ENCODE results near the gene S100A12. TPM values are rescaled to one million over a fixed set of nuclear protein-coding genes. Genes with fewer than 3 reads are reported as not detected.

Gene S100A12
- total and polyA plus RNA-seq, 9 of the 15 experiments (the other 6 are each of a cell fraction or from before 2014, with no cell fraction given) = not detected

GRCh38 chr1:153367090-153367489 is 8.3 kb downstream of the S100A12 start:
- no peaks in the 10 kb centered on the region for H4K20me1 ChIP-seq (replicated peaks; ENCODE audit: control insufficient read depth, insufficient read depth, low read length)
- no peaks in the 10 kb centered on the region for H3K36me3 ChIP-seq (ENCODE audit: control insufficient read depth, insufficient read depth, low read length)
- no peak overlapping the region for H3K9ac ChIP-seq (ENCODE audit: insufficient read depth in 1 of 2, low read depth in 2 of 2, low read length in 2 of 2)
- H3K27me3 ChIP-seq (ENCODE audit: control insufficient read depth in 2 of 2, insufficient read depth in 2 of 2, low read length in 2 of 2) = peaks cover 3 to 34% of the 10 kb centered on the region in 2 experiments; a peak in 3 of 5 replicates
- no peak overlapping the region for H3K4me3 ChIP-seq
- ChIA-PET CTCF (ENCODE audit: low intra/inter-chr PET ratio) (no interaction called here), POLR2A (interaction anchor here (1.3 kb wide), 1 partner anchor 10 kb away, joined by 4 read pairs; the partner anchor contains the start of gene S100A9)
- FAIRE-seq = no peak
- in situ Hi-C loops (cut with MboI) = no loop called here
- 0% methylated on average over 1 of the region's 2 CpGs for WGBS (ENCODE audit: insufficient coverage, low coverage, missing lambda C conversion rate)
- no peak for ATAC-seq
- DNase-seq (ENCODE audit: extremely low read depth in 1 of 4, low spot score in 3 of 4) = no peak
- no peaks in the 10 kb centered on the region for H3K79me2 ChIP-seq (ENCODE audit: control insufficient read depth, insufficient read depth, low read length)
- TF ChIP-seq KLF1 (tag; IDR thresholded peaks at IDR 0.05) = no peak
- TF ChIP-seq NFXL1 (CRISPR knock-in tag; IDR thresholded peaks at IDR 0.05) = no peak
- no peak for TF ChIP-seq THRA (IDR thresholded peaks at IDR 0.05)
- no peaks in the 10 kb centered on the region for H3K9me1 ChIP-seq (ENCODE audit: control insufficient read depth, insufficient read depth, low read length)
- intact Hi-C loops (cut with micrococcal nuclease) = no loop called here
- no peak overlapping the region for H3K27ac ChIP-seq (ENCODE audit: extremely low read depth, low read depth, low read length)
- no peak overlapping the region for H3K4me2 ChIP-seq (ENCODE audit: insufficient read depth, low read length)
- H3K4me1 ChIP-seq (replicated peaks in 1 of 2; ENCODE audit: control insufficient read depth in 2 of 2, insufficient read depth in 2 of 2, low read length in 2 of 2) = no peaks in the 10 kb centered on the region
- no TSS peak for BruUV-seq (replicated peaks)
- H3K9me3 ChIP-seq (replicated peaks; ENCODE audit: control insufficient read depth, insufficient read depth, low read depth, low read length) = no peaks in the 10 kb centered on the region
- no peak overlapping the region for H2AFZ ChIP-seq (ENCODE audit: low read depth, low read length)

- H4K20me1 ChIP-seq (replicated peaks; ENCODE audit: control insufficient read depth, insufficient read depth, low read length) = no peaks in the 10 kb centered on the region
- TF ChIP-seq, protein P1, sequence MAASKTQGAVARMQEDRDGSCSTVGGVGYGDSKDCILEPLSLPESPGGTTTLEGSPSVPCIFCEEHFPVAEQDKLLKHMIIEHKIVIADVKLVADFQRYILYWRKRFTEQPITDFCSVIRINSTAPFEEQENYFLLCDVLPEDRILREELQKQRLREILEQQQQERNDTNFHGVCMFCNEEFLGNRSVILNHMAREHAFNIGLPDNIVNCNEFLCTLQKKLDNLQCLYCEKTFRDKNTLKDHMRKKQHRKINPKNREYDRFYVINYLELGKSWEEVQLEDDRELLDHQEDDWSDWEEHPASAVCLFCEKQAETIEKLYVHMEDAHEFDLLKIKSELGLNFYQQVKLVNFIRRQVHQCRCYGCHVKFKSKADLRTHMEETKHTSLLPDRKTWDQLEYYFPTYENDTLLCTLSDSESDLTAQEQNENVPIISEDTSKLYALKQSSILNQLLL (CRISPR knock-in tag; IDR thresholded peaks at IDR 0.05; ENCODE audit: borderline replicate concordance) = no peak
- no peak for TF ChIP-seq SP1 (CRISPR knock-in tag; IDR thresholded peaks at IDR 0.05)
- H2AFZ ChIP-seq (ENCODE audit: low read depth, low read length) = no peak overlapping the region
- WGBS (ENCODE audit: insufficient coverage, low coverage, missing lambda C conversion rate) = 0% methylated on average over 6 of the region's 6 CpGs
- ChIA-PET CTCF (ENCODE audit: low intra/inter-chr PET ratio) (no interaction called here), POLR2A (interaction anchor here (1.3 kb wide), 1 partner anchor 9 kb away, joined by 4 read pairs; the partner anchor contains the start of gene S100A9)
- peaks cover 3 to 34% of the 10 kb centered on the region in 2 experiments; a peak in 3 of 5 replicates for H3K27me3 ChIP-seq (ENCODE audit: control insufficient read depth in 2 of 2, insufficient read depth in 2 of 2, low read length in 2 of 2)
- in situ Hi-C loops (cut with MboI) (no loop called here), intact Hi-C loops (cut with micrococcal nuclease) (no loop called here)
- H3K4me1 ChIP-seq (replicated peaks in 1 of 2; ENCODE audit: control insufficient read depth in 2 of 2, insufficient read depth in 2 of 2, low read length in 2 of 2) = no peaks in the 10 kb centered on the region
- no peak overlapping the region for H3K4me3 ChIP-seq
- no peak overlapping the region for H3K9ac ChIP-seq (ENCODE audit: insufficient read depth in 1 of 2, low read depth in 2 of 2, low read length in 2 of 2)
- H3K36me3 ChIP-seq (ENCODE audit: control insufficient read depth, insufficient read depth, low read length) = no peaks in the 10 kb centered on the region
- no peaks in the 10 kb centered on the region for H3K79me2 ChIP-seq (ENCODE audit: control insufficient read depth, insufficient read depth, low read length)
- DNase-seq (ENCODE audit: extremely low read depth in 1 of 4, low spot score in 3 of 4) (no peak), FAIRE-seq (no peak), ATAC-seq (no peak)
- no peaks in the 10 kb centered on the region for H3K9me3 ChIP-seq (replicated peaks; ENCODE audit: control insufficient read depth, insufficient read depth, low read depth, low read length)
- H3K27ac ChIP-seq (ENCODE audit: extremely low read depth, low read depth, low read length) = no peak overlapping the region
- no peaks in the 10 kb centered on the region for H3K9me1 ChIP-seq (ENCODE audit: control insufficient read depth, insufficient read depth, low read length)
- H3K4me2 ChIP-seq (ENCODE audit: insufficient read depth, low read length) = no peak overlapping the region
- no TSS peak for BruUV-seq (replicated peaks)
Measured at GRCh38 chr1:153366261-153366660, 9.2 kb downstream of the S100A12 start.
